Measurements from ENCODE around the gene BCAS3. TPM values are rescaled to one million over a fixed set of nuclear protein-coding genes. Genes with fewer than 3 reads are reported as not detected.

Gene BCAS3
- total RNA-seq, 1 experiment from 2014 or later, result 31.0 TPM

GRCh38 chr17:60675997-60676396 lies 1.7 kb upstream of the BCAS3 start:
- no peak for DNase-seq (ENCODE audit: low spot score)

DNA sequence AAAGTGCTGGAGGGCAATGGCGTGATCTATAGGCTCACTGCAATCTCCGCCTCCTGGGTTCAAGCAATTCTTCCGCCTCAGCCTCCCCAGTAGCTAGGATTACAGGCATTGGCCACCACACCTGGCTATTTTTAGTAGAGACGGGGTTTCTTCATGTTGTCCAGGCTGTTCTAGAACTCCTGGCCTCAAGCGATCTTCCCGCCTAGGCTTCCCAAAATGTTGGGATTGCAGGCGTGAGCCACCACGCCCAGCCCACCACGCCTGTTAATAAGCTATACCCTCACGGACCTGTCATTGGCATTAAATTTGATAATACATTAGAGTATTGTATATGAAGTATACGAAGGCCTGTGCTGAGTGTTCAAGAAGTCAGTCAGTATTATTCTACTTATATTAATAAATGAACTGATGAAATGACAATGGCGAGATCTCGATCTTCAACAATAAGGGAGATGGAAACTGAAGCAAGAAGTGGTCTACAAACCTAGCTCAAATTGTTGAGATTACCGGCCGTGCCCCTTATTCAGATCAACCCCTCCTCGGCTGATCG lies 818 bp upstream of the BCAS3 start:
- no peak for DNase-seq (ENCODE audit: low spot score)

DNA sequence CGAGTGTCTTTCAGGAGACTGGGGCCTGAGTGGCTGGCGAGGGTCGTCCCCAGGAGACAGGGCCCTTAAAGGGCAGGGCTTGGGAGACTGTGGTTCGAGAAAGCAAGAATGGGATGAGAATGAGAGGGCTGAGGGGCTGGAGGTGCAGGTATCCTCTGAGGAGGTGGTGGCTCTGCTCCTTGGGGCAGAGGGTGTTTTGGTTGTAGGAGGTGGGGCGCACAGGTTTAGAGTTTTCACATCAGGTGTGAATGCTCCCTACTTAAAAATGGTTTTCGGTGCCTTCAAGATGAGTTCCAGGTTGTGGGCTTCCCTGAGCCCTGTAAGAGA lies 430 bp downstream of the BCAS3 start:
- no peak for DNase-seq (ENCODE audit: low spot score)

- DNase-seq (ENCODE audit: low spot score), result no peak
Measured at GRCh38 chr17:60679287-60679686, 1.6 kb downstream of the BCAS3 start.

- no peak for DNase-seq (ENCODE audit: low spot score)
Measured at GRCh38 chr17:60680754-60681153, 3.1 kb downstream of the BCAS3 start.

DNA sequence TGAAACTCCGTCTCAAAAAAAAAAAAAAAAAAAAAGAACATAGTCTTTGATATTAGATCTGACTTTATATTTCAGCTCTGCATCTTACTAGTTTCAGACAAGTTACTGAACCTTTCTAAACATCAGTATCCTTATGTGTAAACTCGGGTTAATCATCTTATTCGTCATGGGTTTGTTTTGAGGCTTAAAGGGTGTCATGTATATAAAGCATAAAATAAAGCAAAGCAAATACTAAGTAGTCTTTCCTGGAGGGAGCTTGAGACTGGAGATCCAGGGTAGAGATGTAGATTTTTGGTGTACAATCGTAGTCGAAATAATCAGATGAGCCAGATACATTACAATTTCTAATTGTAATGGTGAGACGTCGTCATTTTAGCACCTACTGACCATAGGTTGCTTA lies 7.8 kb downstream of the BCAS3 start:
- no peak for DNase-seq (ENCODE audit: low spot score)

- no peak for DNase-seq (ENCODE audit: low spot score)
Measured at GRCh38 chr17:60695960-60696359, 18.3 kb downstream of the BCAS3 start.

DNA sequence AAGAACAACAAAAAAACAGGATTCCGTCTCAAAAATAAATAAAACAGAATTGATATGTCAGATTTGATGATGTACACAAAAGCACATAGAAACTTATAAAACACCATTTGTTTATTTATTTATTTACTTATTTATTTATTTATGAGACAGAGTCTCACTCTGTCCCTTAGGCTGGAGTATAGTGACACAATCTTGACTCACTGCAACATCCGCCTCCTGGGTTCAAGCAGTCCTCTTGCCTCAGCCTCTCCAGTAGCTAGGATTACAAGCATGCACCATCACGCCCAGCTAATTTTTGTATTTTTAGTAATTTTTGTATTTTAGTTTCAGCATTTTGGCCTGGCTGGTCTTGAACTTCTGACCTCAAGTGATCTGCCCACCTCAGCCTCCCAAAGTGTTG lies 21.4 kb downstream of the BCAS3 start:
- DNase-seq (ENCODE audit: low spot score), result no peak

- DNase-seq (ENCODE audit: low spot score), result no peak
Measured at GRCh38 chr17:60704170-60704569, 26.5 kb downstream of the BCAS3 start.

- DNase-seq (ENCODE audit: low spot score), result no peak
Measured at GRCh38 chr17:60712675-60713074, 35.0 kb downstream of the BCAS3 start.

DNA sequence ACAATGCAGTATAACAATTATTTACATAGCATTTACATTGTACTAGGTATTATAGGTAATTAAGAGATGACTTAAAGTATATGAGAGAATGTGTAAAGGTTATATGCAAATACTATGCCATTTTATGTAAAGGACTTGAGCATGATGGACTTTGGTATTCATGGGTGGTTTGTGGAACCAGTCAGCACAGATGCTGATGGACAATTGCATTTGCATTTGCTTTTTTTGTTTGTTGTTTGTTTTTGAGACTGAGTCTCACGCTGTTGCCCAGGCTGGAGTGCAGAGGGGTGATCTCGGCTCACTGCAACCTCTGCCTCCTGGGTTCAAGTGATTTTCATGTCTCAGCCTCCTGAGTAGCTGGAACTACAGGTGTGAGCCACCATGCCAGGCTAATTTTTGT lies 36.0 kb downstream of the BCAS3 start:
- no peak for DNase-seq (ENCODE audit: low spot score)

DNA sequence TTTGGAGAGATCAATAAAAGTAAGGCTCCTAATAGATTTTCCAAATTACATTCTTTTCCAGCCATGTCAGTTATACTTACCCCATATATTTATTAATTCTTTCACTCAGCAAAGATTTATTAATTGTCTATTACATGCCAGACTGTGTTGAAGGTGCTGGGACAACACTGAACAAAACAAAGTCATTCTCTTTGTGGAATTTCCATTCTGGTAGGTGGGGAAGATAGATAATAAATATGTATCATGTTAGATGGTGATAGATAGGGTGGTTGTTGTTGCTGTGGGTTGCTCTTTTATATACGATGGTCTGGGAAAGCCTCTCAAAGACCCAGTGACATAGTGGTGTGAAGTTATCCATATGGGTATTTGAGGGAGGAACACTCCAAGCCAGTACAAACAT lies 39.1 kb downstream of the BCAS3 start:
- DNase-seq (ENCODE audit: low spot score), result no peak

GRCh38 chr17:60717814-60718213 lies 40.2 kb downstream of the BCAS3 start:
- no peak for DNase-seq (ENCODE audit: low spot score)

GRCh38 chr17:60720763-60721531 lies 43.3 kb downstream of the BCAS3 start:
- DNase-seq (ENCODE audit: low spot score), result peak; percentile 44

DNA sequence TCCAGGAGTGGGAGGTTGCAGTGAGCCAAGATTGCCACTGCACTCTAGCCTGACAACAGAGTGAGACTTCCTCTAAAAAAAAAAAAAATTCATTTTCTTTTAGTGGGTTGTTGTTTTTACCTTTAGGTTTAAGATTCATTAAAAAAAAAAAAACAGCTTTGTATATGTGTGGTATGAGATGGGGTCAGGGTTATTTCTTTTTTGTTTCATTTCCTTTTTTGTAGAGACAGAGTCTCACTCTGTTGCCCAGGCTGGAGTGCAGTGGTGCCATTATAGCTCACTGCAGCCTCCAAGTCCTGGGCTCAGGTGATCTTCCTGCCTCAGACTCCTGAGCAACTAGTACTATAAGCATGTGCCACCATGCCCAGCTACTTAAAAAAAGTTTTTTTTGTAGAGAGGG lies 47.0 kb downstream of the BCAS3 start:
- DNase-seq (ENCODE audit: low spot score), result no peak

DNA sequence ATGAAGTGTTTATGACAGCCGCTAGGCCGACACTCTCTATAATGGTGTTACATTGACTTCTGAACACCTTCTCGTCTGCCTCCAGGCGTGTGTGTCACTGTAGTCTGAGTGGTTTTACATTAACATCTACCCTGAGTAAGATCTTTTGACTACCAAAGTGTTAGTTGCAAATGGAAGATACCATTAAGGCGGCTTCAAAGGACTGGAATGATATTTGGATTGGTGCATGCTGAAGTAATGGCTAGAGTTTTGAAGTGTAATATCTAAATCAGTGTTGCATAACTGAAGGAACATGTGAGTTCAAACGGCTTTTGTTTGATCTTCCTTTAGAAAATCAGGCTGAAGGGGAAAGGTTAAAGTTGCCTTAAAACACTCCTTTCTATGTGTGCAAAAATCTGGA lies 52.2 kb downstream of the BCAS3 start:
- DNase-seq (ENCODE audit: low spot score), result no peak

- DNase-seq (ENCODE audit: low spot score), result no peak
Measured at GRCh38 chr17:60730273-60730672, 52.6 kb downstream of the BCAS3 start.

GRCh38 chr17:60738287-60738686 lies 60.6 kb downstream of the BCAS3 start:
- DNase-seq (ENCODE audit: low spot score), result no peak

DNA sequence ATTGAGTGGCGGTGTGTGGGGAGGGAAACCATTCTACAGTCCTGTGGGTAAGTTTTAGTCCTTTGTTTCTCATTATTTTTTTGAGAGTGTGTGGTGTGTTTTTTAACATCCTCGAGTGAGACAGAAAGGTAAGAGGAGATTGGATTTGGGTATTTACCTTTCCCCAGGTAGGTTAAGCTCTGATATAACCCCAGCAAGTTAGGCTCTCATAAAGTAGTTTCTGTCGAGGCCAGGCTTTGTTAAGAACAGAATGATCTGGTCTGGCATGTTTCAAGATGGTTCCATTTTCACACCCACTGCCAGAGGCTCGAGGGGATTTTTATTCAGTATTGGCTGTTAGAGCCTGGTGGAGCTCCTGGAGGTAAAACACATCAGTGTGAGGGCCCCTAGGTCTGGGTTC lies 62.9 kb downstream of the BCAS3 start:
- no peak for DNase-seq (ENCODE audit: low spot score)

DNA sequence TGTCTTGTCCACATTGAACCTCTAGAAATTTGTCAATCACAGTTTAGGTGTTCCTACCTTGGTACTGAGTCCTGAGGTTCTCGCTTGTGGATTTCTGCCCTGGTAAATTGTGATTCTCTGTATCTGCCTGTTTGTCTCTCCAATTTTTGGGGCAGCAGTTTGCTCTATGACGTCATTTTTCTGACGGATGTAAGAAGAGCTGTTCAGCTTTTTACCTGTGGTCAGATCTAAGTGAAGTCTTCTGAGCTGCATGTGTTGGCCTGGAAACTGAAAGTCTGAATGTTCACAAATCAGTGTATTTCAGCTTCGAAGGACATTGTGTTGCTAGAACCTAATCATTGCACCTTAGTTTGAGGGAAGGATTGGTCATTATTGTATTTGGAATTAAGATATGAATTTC lies 63.4 kb downstream of the BCAS3 start:
- DNase-seq (ENCODE audit: low spot score), result no peak

DNA sequence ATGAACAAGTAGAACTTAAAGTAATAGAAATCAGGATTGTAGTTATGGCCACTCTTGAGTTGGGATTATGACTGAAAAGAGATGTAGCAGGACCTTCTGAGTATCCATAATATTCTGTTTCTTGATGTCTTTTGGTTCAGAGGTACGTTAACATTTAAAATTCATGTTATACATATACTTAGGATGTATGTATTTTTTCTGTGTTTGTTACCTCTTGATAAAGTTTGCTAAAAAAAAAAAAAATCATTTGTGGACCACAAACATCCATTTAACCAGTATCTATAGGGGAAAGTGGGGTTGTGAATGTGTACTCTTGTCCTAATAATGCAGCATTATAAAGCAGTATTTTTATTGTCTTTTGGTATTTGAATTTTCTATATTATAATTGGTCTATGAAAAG lies 65.6 kb downstream of the BCAS3 start:
- DNase-seq (ENCODE audit: low spot score), result no peak

DNA sequence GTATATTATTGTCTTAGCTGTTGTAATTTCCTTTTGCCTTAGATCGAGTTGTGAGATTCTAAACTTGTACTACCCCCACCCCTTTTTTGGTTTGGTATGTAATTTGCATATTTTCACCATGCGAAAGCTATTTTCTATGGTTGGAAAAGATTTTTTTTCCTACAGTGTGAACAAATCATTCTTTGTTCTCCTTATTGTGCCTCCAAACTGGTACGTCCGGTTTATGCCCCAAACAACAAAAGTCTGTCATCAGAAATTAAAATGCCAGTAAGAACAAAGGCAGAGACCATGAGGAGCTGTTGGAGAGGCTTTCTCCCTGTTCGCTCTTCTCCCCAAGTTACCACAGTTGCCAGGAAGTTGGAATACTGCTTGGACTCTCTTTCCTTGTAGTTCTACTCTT lies 66.1 kb downstream of the BCAS3 start:
- DNase-seq (ENCODE audit: low spot score), result peak; percentile 41

- DNase-seq (ENCODE audit: low spot score), result no peak
Measured at GRCh38 chr17:60744355-60744966, 66.8 kb downstream of the BCAS3 start.

DNA sequence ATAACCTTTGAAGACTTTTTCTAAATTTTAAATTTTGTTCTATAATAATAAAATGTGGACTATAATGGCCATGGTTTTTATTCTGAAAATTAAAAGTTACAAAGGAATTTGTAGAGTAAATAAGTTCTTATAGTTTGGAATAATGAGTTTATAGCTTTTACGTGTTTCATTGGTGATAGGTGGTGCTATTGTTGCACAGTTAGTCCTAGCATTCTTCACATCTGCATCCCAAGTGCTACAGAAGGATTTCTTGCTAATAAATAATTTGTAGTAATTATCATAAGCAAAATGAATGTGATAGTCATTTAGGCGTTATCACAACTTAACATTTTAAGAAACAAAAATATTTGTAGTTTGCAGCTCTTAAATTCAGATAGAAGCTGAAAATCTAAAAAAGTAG lies 67.9 kb downstream of the BCAS3 start:
- DNase-seq (ENCODE audit: low spot score), result no peak

Measured in A172 (cell line).